ENCODE results near the gene ATXN1.
"Not testable (repeated sequence)": the region's sequence is repeated elsewhere in the genome, so short reads cannot be mapped to it uniquely, and the experiment has no call there.

ATXN1 gene

DNA sequence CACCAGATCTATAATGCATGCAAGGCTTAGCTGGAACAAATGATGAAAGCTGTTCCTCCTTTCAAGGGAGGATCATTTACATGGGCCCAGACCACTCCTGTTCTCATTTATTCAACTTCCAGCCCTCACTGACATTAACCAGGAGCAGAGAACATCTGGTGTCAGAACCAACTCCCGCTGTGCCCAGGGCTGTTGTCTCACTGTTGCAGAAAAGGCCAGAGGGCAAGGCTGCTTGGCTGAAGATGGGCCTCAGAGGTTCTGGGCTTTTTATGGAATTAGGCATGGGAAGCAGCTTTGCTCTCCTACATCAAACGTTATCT, 358.7 kb downstream of the ATXN1 start:
- no peak for DNase-seq

DNA sequence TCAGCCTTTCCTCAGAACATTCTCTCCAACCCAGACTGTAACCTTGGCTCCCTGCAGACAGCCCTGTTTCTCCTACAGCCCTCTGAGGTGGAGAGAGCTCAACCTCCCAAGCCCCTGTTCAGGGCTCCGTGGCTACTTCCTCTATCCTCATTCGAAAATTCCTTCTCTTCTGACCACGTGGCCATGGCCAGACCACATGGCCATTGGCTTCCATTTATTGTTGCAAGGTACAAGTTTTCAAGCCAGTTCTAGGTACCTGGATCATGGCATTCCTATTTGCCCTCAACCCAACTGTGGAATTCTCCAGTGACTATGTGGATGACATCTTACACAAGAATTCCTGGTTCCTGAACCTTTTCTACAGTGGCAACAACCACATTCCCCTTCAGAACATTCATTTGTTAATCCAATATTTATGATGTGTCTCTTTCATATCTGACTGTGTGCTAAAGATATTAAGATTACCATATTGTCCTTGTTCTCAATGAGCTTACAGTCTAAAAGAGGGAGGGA, 361.0 kb downstream of the ATXN1 start:
- no peak for DNase-seq

GRCh38 chr6:16399695-16400094, 361.6 kb downstream of the ATXN1 start:
- no peak for DNase-seq

GRCh38 chr6:16399158-16399557, 362.1 kb downstream of the ATXN1 start:
- DNase-seq, result no peak

GRCh38 chr6:16398587-16398986, 362.7 kb downstream of the ATXN1 start:
- no peak for DNase-seq

DNA sequence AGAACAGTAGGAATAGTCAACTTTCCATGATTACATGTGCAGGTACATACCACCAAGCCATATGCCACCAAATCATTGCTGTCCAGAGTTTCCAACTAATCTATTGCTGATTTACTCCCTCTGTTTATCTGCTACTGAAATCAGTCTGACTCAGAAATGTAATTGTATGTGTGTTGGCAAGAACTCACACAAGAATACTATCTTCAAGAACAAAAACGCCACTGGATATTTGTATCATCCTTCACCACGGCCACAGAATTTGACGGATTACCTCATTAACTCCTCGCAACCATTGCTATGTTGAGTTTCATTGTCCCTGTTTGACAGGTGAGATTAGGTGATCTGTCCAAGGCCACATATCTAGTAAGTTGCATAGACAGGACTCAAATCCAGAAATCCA, 363.6 kb downstream of the ATXN1 start:
- DNase-seq, result no peak

DNA sequence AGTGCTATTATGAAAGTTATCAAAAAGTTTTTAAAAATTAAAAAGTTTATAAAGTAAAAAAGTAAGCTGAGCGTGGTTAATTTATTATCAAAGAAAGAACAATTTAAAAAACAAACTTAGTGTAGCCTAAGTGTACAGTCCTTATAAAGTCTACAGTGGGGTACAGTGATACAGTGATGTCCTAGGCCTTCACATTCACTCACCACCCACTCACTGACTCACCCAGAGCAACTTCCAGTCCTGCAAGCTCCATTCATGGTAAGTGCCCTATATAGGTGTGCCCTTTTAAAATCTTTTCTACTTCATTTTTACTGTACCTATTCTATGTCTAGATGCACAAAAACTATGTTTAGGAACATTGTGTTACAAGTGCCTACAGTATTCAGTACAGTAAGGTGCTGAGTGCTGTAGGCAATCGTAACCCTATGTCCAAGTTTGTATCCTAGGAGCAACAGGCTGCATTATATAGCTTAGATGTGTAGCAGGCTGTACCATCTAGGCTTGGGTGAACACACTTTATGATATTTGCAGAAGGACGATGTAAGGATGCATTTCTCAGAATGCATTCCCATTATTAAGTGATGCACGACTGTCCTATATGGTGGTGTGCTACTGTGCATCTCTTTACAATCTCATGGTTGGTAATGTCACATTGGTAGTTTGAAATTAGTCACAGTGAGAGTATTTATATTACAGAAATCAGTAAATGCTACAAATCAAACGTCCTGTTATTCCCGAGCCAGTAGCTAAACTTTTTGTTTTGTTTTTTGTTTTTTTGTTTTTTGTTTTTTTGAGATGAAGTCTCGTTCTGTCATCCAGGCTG, 364.6 kb downstream of the ATXN1 start:
- no peak for DNase-seq

- no peak for DNase-seq
Measured at GRCh38 chr6:16394632-16395031, 366.6 kb downstream of the ATXN1 start.

- DNase-seq, result no peak
Measured at GRCh38 chr6:16393326-16393725, 367.9 kb downstream of the ATXN1 start.

- DNase-seq, result no peak
Measured at GRCh38 chr6:16392010-16392409, 369.2 kb downstream of the ATXN1 start.

- DNase-seq, result no peak
Measured at GRCh38 chr6:16391451-16391912, 369.8 kb downstream of the ATXN1 start.

DNA sequence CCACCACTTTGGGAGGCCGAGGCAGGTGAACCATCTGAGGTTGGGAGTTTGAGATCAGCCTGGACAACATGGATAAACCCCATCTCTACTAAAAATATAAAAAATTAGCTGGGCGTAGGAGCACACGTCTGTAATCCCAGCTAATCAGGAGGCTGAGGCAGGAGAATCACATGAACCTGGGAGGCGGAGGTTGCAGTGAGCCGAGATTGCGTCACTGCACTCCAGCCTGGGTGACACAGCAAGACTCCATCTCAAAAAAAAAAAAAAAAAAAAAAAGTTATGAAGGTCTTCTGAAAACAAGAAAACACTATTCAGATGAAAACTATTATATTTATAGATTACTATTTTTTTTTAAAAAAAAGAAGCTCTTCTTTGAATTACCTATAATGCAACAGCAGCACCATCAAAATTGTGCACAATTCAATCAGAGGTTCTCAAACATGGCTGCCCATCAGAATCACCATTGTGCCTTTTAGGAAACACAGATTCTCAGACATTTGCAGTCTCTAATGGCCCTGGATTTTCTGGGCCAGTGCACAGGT, 370.3 kb downstream of the ATXN1 start:
- DNase-seq, result not testable (repeated sequence)

DNA sequence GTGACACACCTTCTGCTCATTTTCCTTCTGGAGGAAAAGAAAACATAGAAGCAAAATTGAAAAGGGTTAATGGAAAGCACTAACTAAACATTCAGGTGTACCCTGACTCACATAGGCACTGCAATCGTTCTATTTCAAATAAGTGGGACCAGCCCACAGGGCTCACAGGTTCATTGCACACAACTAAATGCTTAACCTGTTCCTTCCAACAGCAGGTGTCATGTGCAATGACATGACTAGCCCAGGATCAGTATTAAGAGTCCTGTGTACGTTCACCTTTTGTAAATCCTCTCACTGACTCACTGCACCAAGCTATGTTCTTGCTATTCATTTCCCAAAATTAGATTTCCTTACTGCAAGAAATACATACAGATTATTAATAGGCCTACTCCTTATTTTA, 371.6 kb downstream of the ATXN1 start:
- no peak for DNase-seq

DNA sequence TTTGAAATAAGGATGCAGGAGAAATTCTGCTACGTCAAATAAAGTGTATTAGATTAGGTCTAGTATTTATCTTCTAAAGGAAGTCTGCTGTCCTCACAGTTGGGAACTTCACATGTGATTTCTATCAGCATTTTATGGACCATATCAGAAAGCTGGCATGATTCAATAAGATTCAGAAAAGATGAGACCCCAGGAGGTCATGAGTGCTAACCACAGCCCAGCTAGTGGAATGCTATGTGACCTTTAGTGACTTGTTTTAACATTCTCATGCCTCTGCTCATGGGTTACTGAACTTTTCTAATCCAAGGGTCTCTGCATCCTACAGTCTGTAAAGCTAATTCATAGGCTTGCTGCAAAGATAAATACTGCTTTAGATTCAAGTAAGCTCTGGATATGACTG, 372.8 kb downstream of the ATXN1 start:
- no peak for DNase-seq

- DNase-seq, result no peak
Measured at GRCh38 chr6:16386057-16386456, 375.2 kb downstream of the ATXN1 start.

GRCh38 chr6:16383607-16384206, 377.6 kb downstream of the ATXN1 start:
- DNase-seq, result no peak

DNA sequence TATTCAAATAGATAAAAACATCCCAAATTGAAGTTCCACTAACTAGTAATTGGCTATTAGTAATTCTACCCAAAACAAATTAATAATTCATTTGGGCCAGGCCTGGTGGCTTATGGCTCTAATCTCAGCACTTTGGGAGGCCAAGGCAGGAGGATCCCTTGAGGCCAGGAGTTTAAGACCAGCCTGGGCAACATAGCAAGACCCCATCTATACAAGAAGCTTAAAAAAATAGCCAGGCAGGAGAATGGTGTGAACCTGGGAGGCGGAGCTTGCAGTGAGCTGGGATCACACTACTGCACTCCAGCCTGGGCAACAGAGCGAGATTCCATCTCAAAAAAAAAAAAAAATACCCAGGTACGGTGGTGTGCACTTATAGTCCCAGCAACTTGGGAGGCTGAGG, 379.3 kb downstream of the ATXN1 start:
- not testable (repeated sequence) for DNase-seq

GRCh38 chr6:16380220-16380809, 380.9 kb downstream of the ATXN1 start:
- no peak for DNase-seq

DNA sequence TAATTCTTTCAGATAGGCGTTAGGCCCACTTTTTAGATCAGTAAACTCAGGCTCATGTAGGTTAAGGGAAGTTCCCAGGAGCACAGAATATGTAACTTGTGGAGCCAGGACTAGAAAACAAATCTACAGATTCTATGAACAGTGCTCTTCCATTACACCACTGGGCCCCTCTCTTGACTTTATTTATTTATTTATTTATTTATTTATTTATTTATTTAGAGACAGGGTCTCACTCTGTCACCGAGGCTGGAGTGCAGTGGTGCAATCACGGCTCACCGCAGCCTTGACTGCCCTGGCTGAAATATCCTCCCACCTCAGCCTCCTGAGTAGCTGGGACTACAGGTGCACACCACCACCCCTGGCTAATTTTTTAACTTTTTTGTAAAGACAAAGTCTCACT, 382.9 kb downstream of the ATXN1 start:
- not testable (repeated sequence) for DNase-seq

GRCh38 chr6:16377470-16377869, 383.8 kb downstream of the ATXN1 start:
- no peak for DNase-seq

- DNase-seq, result no peak
Measured at GRCh38 chr6:16375843-16376242, 385.4 kb downstream of the ATXN1 start.

DNA sequence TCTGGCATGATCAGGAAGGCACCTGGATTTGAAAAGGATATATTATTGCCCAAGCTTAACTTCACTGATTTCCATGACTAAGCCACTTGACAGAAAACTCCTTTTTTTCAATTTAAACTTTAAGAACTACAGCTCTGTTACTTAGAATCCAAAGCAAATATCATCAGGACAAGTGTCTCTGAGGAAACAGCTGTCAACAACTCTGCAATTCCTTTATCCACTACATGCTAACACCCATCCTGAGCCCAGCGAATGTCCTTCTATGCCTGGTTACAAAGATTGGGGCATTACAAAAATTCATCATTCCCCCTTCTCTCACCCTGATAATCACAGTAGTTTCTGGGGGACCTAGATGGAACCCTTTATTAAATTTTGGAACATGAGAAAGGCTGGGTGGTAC, 386.1 kb downstream of the ATXN1 start:
- DNase-seq, result no peak

DNA sequence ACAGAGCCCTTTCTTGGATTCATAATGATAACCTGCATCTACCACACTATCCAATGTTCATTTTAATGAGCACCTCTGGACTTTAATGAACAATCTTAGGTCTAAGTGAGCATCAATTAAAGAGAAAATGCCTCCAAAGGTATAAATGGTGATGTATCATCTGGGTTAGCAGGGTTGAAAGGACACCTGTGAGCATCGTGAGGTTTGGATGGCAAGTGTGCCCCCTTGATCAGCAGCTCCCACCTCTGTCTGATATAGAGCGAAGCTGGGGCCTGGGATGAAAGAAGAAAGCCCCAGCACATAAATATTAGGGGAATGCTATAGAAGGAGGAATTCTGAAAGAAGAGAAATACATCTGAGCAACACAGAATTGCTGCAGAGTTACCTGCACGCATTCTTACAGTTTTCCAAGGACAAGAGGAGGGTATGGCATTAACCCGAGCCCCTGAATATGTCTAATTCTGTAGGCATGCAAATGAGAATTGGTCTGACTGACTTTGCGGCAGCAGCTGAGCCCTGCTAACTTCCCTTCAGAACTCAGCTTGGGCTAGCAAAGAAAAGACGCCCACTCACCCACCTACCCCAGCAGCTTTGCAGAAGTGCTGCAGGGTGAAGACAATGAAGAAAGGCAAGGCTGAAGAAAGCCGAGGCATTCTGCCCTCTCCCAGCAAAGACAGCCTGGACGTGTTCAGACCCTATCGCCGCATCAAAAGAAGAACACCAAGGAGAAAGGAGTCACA, 386.6 kb downstream of the ATXN1 start:
- DNase-seq, result no peak
